Hematopoietic multipotent progenitor cell treated with erythropoietin and hydrocortisone succinate and interleukin-3 and kit ligand, for 6 days (in vitro differentiated cells): ENCODE results near the gene ACTL6B.

Experiments
- DNase-seq: peaks from one replicate; pipeline ENCODE4 v3.0.0-alpha.2; 2015

Gene ACTL6B

GRCh38 chr7:100599911-100600729, 56.1 kb downstream of the ACTL6B start:
- DNase-seq: no peak

- no peak for DNase-seq
Measured at GRCh38 chr7:100598425-100598824, 57.8 kb downstream of the ACTL6B start.

GRCh38 chr7:100595188-100595587, 61.1 kb downstream of the ACTL6B start:
- DNase-seq: no peak
